GM12878 (cell line): ENCODE data around the gene DAZAP1. TPM values are rescaled to one million over a fixed set of nuclear protein-coding genes. Genes with fewer than 3 reads are reported as not detected.
A peak's percentile ranks its signal among the peaks of the same experiment; 100 is the strongest.

Experiments used
- CHD1 ChIP-seq: IDR thresholded peaks from 2 replicates; pipeline ENCODE4 v1.6.1; 2012; ENCODE audit warnings: low read depth, low read length, improper control_type of control experiment
- CREB1 ChIP-seq: IDR thresholded peaks from 2 replicates; pipeline ENCODE4 v1.6.1; 2012; ENCODE audit warnings: low read depth, mild to moderate bottlenecking, inconsistent platforms
- DPF2 ChIP-seq: fragments of 450-650 bp; IDR thresholded peaks from 2 replicates; pipeline ENCODE4 v1.6.1; 2017; ENCODE audit warnings: mild to moderate bottlenecking
- HDAC6 ChIP-seq: fragments of 200-600 bp; sonication (generic); IDR thresholded peaks from one replicate; pipeline ENCODE4 v1.8.0; 2017; ENCODE audit warnings: antibody characterized with exemption; ENCODE audit not compliant: unreplicated experiment
- KLF5 ChIP-seq: fragments of 450-650 bp; IDR thresholded peaks from 2 replicates; pipeline ENCODE4 v1.6.1; 2014; ENCODE audit warnings: mild to moderate bottlenecking; ENCODE audit not compliant: partially characterized antibody
- MTA3 ChIP-seq: IDR thresholded peaks from 2 replicates; pipeline ENCODE4 v1.6.1; 2012; ENCODE audit warnings: low read length, inconsistent platforms, borderline replicate concordance
- PAX8 ChIP-seq: fragments of 450-650 bp; IDR thresholded peaks from 2 replicates; pipeline ENCODE4 v1.6.1; 2017; ENCODE audit warnings: mild to moderate bottlenecking, moderate library complexity
- ZNF384 ChIP-seq: IDR thresholded peaks from 2 replicates; pipeline ENCODE4 v1.6.1; 2012; ENCODE audit warnings: low read depth, mild to moderate bottlenecking, low read length, improper control_type of control experiment, borderline replicate concordance
- polyA plus RNA-seq, 11 experiments: library from polyadenylated mRNA; depleted of rRNA in 4 of 11; unstranded in 6 of 11; stranded (reverse) in 5 of 11; fragments of >200 nt; fragmentation: Nextera tagmentation in 4 of 11; fragmentation: Illumina TruSeq in 1 of 11; extraction: Ambion mirVana in 4 of 11; extraction: Trizol in 1 of 11; gene quantifications; 1 replicate in 1 of 11; 2 replicates in 10 of 11; pipeline versions ENCODE4 v1.2.1 to v1.2.3, GENCODE V29; 2011 to 2016; ENCODE audit warnings: inconsistent platforms in 2 of 11, missing spikeins in 2 of 11, low read depth in 1 of 11
- total RNA-seq, 4 experiments: library from RNA; depleted of rRNA in 3 of 4; stranded (reverse); fragments of >200 nt in 3 of 4; fragmentation: Illumina TruSeq in 1 of 4; extraction: Trizol in 1 of 4; gene quantifications; 2 replicates each; pipeline versions ENCODE4 v1.2.1 to v1.2.3, GENCODE V29; 2013 to 2021
- TF ChIP-seq, protein P1 (sequence below): fragments of 450-650 bp; IDR thresholded peaks from 2 replicates; pipeline ENCODE4 v1.6.1; 2018; ENCODE audit warnings: borderline replicate concordance, mild to moderate bottlenecking; ENCODE audit not compliant: partially characterized antibody
- TF ChIP-seq, protein P2 (sequence below): fragments of 450-650 bp; IDR thresholded peaks from 2 replicates; pipeline ENCODE4 v1.6.1; 2017; ENCODE audit warnings: antibody characterized with exemption, mild to moderate bottlenecking, moderate library complexity
- TF ChIP-seq, protein P3 (sequence below): fragments of 150-350 bp; IDR thresholded peaks from 2 replicates; pipeline ENCODE4 v1.6.1; 2014; ENCODE audit warnings: mild to moderate bottlenecking, low read depth, low read length

DAZAP1 gene
- total and polyA plus RNA-seq, 10 of the 15 experiments (the other 5 are each of a cell fraction or from before 2014, with no cell fraction given) = 9.9 to 240 (median 92.3) TPM

DNA sequence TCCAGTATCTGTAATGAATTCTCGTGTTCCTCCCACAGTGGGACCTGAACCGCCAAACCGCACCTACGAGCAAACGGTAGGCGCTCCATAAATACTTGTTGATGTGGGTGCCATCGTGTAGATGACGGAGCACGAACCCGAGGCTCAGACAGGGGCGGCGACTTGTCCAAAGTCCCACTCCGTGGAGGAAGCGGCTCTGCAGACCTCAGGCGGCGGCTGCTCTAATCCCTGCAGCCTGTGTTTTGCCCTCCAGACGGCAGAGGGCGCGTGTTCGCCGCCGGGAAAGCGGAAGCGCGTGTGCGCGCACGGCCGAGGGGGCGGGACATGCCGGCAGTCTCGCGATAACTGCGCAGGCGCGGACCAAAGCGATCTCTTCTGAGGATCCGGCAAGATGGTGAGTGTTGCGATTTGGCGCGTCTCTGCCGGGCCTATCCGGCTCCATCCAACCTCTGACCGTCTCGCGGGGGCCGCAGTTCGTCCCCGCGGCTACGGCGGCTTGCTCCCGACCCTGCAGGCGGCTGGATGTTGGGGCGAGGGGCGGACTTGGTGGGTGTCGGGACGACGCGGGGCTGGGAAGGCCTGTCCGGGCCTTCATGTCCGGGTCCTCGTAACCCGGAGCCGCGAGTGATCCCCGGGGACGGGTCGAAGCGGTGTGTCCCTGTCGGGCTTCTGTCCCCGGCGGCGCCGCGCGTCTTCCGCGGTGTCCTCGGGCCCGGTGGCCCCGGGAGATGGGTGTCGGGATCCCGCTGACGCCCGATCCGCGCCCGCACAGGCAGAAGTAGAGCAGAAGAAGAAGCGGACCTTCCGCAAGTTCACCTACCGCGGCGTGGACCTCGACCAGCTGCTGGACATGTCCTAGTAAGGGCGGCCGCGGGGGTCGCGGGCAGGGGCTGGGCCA is 30.9 kb downstream of the DAZAP1 start, which contains the start of gene RPS15 (continued):
- TF ChIP-seq, protein P1, sequence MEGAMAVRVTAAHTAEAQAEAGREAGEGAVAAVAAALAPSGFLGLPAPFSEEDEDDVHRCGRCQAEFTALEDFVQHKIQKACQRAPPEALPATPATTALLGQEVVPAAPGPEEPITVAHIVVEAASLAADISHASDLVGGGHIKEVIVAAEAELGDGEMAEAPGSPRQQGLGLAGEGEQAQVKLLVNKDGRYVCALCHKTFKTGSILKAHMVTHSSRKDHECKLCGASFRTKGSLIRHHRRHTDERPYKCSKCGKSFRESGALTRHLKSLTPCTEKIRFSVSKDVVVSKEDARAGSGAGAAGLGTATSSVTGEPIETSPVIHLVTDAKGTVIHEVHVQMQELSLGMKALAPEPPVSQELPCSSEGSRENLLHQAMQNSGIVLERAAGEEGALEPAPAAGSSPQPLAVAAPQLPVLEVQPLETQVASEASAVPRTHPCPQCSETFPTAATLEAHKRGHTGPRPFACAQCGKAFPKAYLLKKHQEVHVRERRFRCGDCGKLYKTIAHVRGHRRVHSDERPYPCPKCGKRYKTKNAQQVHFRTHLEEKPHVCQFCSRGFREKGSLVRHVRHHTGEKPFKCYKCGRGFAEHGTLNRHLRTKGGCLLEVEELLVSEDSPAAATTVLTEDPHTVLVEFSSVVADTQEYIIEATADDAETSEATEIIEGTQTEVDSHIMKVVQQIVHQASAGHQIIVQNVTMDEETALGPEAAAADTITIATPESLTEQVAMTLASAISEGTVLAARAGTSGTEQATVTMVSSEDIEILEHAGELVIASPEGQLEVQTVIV = peak; percentile 52
- TF ChIP-seq KLF5 = peak; percentile 76
- 0 out of 2 replicates have a peak, but pooled peaks have one; percentile 32 for TF ChIP-seq ZNF384
- TF ChIP-seq, protein P2, sequence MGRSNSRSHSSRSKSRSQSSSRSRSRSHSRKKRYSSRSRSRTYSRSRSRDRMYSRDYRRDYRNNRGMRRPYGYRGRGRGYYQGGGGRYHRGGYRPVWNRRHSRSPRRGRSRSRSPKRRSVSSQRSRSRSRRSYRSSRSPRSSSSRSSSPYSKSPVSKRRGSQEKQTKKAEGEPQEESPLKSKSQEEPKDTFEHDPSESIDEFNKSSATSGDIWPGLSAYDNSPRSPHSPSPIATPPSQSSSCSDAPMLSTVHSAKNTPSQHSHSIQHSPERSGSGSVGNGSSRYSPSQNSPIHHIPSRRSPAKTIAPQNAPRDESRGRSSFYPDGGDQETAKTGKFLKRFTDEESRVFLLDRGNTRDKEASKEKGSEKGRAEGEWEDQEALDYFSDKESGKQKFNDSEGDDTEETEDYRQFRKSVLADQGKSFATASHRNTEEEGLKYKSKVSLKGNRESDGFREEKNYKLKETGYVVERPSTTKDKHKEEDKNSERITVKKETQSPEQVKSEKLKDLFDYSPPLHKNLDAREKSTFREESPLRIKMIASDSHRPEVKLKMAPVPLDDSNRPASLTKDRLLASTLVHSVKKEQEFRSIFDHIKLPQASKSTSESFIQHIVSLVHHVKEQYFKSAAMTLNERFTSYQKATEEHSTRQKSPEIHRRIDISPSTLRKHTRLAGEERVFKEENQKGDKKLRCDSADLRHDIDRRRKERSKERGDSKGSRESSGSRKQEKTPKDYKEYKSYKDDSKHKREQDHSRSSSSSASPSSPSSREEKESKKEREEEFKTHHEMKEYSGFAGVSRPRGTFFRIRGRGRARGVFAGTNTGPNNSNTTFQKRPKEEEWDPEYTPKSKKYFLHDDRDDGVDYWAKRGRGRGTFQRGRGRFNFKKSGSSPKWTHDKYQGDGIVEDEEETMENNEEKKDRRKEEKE = 0 out of 2 replicates have a peak, but pooled peaks have one; percentile 16
- TF ChIP-seq CREB1 = peak; percentile 87
- TF ChIP-seq, protein P3, sequence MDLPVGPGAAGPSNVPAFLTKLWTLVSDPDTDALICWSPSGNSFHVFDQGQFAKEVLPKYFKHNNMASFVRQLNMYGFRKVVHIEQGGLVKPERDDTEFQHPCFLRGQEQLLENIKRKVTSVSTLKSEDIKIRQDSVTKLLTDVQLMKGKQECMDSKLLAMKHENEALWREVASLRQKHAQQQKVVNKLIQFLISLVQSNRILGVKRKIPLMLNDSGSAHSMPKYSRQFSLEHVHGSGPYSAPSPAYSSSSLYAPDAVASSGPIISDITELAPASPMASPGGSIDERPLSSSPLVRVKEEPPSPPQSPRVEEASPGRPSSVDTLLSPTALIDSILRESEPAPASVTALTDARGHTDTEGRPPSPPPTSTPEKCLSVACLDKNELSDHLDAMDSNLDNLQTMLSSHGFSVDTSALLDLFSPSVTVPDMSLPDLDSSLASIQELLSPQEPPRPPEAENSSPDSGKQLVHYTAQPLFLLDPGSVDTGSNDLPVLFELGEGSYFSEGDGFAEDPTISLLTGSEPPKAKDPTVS = 0 out of 2 replicates have a peak, but pooled peaks have one; percentile 58
- peak; percentile 65; the same call in 1 of the 2 replicates for TF ChIP-seq DPF2
- TF ChIP-seq CHD1 = no peak
- TF ChIP-seq PAX8 = no peak
- peak; percentile 58 for TF ChIP-seq HDAC6
- TF ChIP-seq MTA3 = 0 out of 2 replicates have a peak, but pooled peaks have one; percentile 3
